HCT116 (cell line): ENCODE data around the gene SLC12A7. TPM values are rescaled to one million over a fixed set of nuclear protein-coding genes. Genes with fewer than 3 reads are reported as not detected.

ENCODE experiments used
- ATAC-seq: fragments of 200-7000 bp; cut with Tn5 transposase; 2 replicates; pipeline ENCODE4 v1.9.1; 2020; ENCODE audit warnings: mild to moderate bottlenecking, moderate library complexity
- BruUV-seq: library from RNA; stranded (reverse); fragments of 400-500 nt; replicated peaks from 2 replicates; lab custom pipeline; 2021; lab: Mats Ljungman, UMichigan
- CTCF ChIA-PET: fragments of 300-600 bp; sonication (Branson Sonifier 250); formaldehyde crosslinking; loops from one replicate; lab custom pipeline; 2021; ENCODE audit warnings: antibody characterized with exemption; lab: Charles Lee
- POLR2A ChIA-PET: fragments of 300-600, 350-600 bp; sonication (Branson Sonifier 250); formaldehyde crosslinking; loops from one replicate; lab custom pipeline; 2021; ENCODE audit warnings: antibody characterized with exemption; lab: Charles Lee
- RAD21 ChIA-PET, 2 experiments: fragments of 300-600 bp; sonication (Branson Sonifier 250); formaldehyde crosslinking; loops; one replicate each; lab custom pipeline; 2023; ENCODE audit warnings: low total read pairs in 2 of 2; ENCODE audit not compliant: uncharacterized antibody in 2 of 2, unreplicated experiment in 2 of 2, low non-redundant PET in 1 of 2; lab: Charles Lee
- DNase-seq: peaks from one replicate; pipeline ENCODE4 v3.0.0-alpha.2; 2010; ENCODE audit warnings: low read depth, low spot score
- H2AFZ ChIP-seq: fragments of 200-600 bp; shearing (Covaris generic), sonication (generic); 2 replicates; pipeline ENCODE4 v1.6.1; 2017; ENCODE audit warnings: low read depth, mixed run types, mixed read lengths, antibody characterized with exemption, low read length; ENCODE audit not compliant: poor library complexity, severe bottlenecking
- H3K27ac ChIP-seq: 2 replicates; pipeline ENCODE4 v1.5.1; 2012; ENCODE audit warnings: low read depth, low read length
- H3K27me3 ChIP-seq: fragments of 200-600 bp; sonication (generic); 2 replicates; pipeline ENCODE4 v1.6.1; 2016; ENCODE audit warnings: mixed run types, low read length, mixed read lengths; ENCODE audit not compliant: insufficient read depth
- H3K36me3 ChIP-seq, 2 experiments: fragments of 200-500 bp in 1 of 2; fragments of 200-600 bp in 1 of 2; sonication (Bioruptor generic) in 1 of 2; sonication (generic) in 1 of 2; 2 replicates each; pipeline versions ENCODE4 v1.5.1 to v1.6.1; 2014 to 2016; ENCODE audit warnings: low read length in 2 of 2, inconsistent platforms in 1 of 2, mixed read lengths in 1 of 2, mixed run types in 1 of 2; ENCODE audit not compliant: insufficient read depth in 2 of 2, control insufficient read depth in 1 of 2
- H3K4me1 ChIP-seq, 2 experiments: fragments of 200-600 bp in 1 of 2; sonication (generic) in 1 of 2; 2 replicates each; pipeline versions ENCODE4 v1.5.1 to v1.6.1; 2012 to 2017; ENCODE audit warnings: low read length in 2 of 2, inconsistent platforms in 1 of 2, mild to moderate bottlenecking in 1 of 2, mixed read lengths in 1 of 2, mixed run types in 1 of 2, moderate library complexity in 1 of 2; ENCODE audit not compliant: insufficient read depth in 2 of 2, control insufficient read depth in 1 of 2
- H3K4me2 ChIP-seq: fragments of 200-600 bp; sonication (generic); 2 replicates; pipeline ENCODE4 v1.6.1; 2017; ENCODE audit warnings: mixed run types, low read length, mixed read lengths
- H3K4me3 ChIP-seq, 2 experiments: fragments of 200-600 bp in 1 of 2; sonication (generic) in 1 of 2; replicated peaks in 1 of 2; 2 replicates each; pipeline ENCODE4 v1.5.1; 2011 to 2016; ENCODE audit warnings: low read length in 2 of 2, control low read depth in 1 of 2, low read depth in 1 of 2, mild to moderate bottlenecking in 1 of 2, mixed read lengths in 1 of 2, mixed run types in 1 of 2
- H3K79me2 ChIP-seq: fragments of 200-600 bp; sonication (generic); 2 replicates; pipeline ENCODE4 v1.6.1; 2017; ENCODE audit warnings: mild to moderate bottlenecking, mixed run types, low read length, moderate library complexity, mixed read lengths; ENCODE audit not compliant: insufficient read depth
- H3K9ac ChIP-seq: fragments of 200-600 bp; sonication (generic); 2 replicates; pipeline ENCODE4 v1.6.1; 2016; ENCODE audit warnings: low read length, mixed read lengths
- H3K9me2 ChIP-seq: fragments of 200-600 bp; sonication (generic), shearing (Covaris generic); 2 replicates; pipeline ENCODE4 v1.6.1; 2017; ENCODE audit warnings: mixed run types, mild to moderate bottlenecking, moderate library complexity; ENCODE audit not compliant: insufficient read depth
- H3K9me3 ChIP-seq, 2 experiments: fragments of 200-500 bp in 1 of 2; fragments of 200-600 bp in 1 of 2; sonication (Bioruptor generic) in 1 of 2; sonication (generic) in 1 of 2; 2 replicates each; pipeline ENCODE4 v1.6.1; 2014 to 2017; ENCODE audit warnings: low read length in 2 of 2, mixed read lengths in 2 of 2, inconsistent platforms in 1 of 2, low read depth in 1 of 2, mild to moderate bottlenecking in 1 of 2, mixed run types in 1 of 2, moderate library complexity in 1 of 2; ENCODE audit not compliant: control insufficient read depth in 1 of 2, insufficient read depth in 1 of 2
- H4K20me1 ChIP-seq: fragments of 200-600 bp; sonication (generic), shearing (Covaris generic); 2 replicates; pipeline ENCODE4 v1.6.1; 2017; ENCODE audit warnings: mixed run types, mild to moderate bottlenecking, moderate library complexity; ENCODE audit not compliant: insufficient read depth
- ATF3 ChIP-seq: IDR thresholded peaks from 2 replicates; pipeline ENCODE4 v1.6.1; 2012
- CBX3 ChIP-seq: IDR thresholded peaks from 2 replicates; pipeline ENCODE4 v1.6.1; 2012; ENCODE audit warnings: low read depth
- CEBPB ChIP-seq: IDR thresholded peaks from 2 replicates; pipeline ENCODE4 v1.6.1; 2012; ENCODE audit warnings: low read depth
- EZH2 ChIP-seq: fragments of 200-600 bp; sonication (generic); IDR thresholded peaks from 2 replicates; pipeline ENCODE4 v1.6.1; 2017; ENCODE audit warnings: antibody characterized with exemption, mixed run types
- EZH2phosphoT487 ChIP-seq: fragments of 200-600 bp; IDR thresholded peaks from 2 replicates; pipeline ENCODE4 v1.6.1; 2018; ENCODE audit warnings: antibody characterized with exemption, borderline replicate concordance
- POLR2AphosphoS5 ChIP-seq: IDR thresholded peaks from 2 replicates; pipeline ENCODE4 v1.6.1; 2011; ENCODE audit warnings: mild to moderate bottlenecking, low read depth, low read length, moderate library complexity
- REST ChIP-seq: IDR thresholded peaks from 2 replicates; pipeline ENCODE4 v1.6.1; 2012; ENCODE audit warnings: low read depth
- SP1 ChIP-seq: IDR thresholded peaks from 2 replicates; pipeline ENCODE4 v1.6.1; 2012; ENCODE audit warnings: low read depth
- TCF7L2 ChIP-seq: IDR thresholded peaks from 2 replicates; pipeline ENCODE4 v1.7.0; 2011; ENCODE audit warnings: borderline replicate concordance, inconsistent platforms; ENCODE audit not compliant: insufficient read depth, insufficient read length; ENCODE audit errors: extremely low read depth
- ZFX ChIP-seq: fragments of 450-650 bp; IDR thresholded peaks from 2 replicates; pipeline ENCODE4 v1.6.1; 2017
- intact Hi-C: fragments of 100-400 bp; cut with micrococcal nuclease; formaldehyde crosslinking; loops from 2 replicates; pipeline ENCODE4 v1.10.0; 2022
- total RNA-seq: library from RNA; stranded (reverse); gene quantifications from one replicate; pipeline ENCODE4 v1.2.1, GENCODE V29; 2021; ENCODE audit not compliant: unreplicated experiment

SLC12A7 gene
- total RNA-seq, 1 experiment from 2014 or later = 29.6 TPM

- no peak overlapping the region for H3K9ac ChIP-seq
- H3K4me3 ChIP-seq = no peak overlapping the region
- intact Hi-C loops = no loop called here
- TF ChIP-seq POLR2AphosphoS5 (no peak), TCF7L2 (no peak), SP1 (no peak), REST (no peak), CBX3 (no peak), CEBPB (no peak), ATF3 (no peak), EZH2 (no peak), ZFX (no peak), EZH2phosphoT487 (no peak)
- no peak for ATAC-seq
- DNase-seq = no peak
- CTCF ChIA-PET = interaction anchor here (1.6 kb wide), 1 partner anchor 204 kb away, joined by 5 read pairs; no protein-coding TSS in a partner anchor
- no peaks in the 10 kb centered on the region for H3K36me3 ChIP-seq
- no peak overlapping the region for H3K4me2 ChIP-seq
- H2AFZ ChIP-seq = no peak overlapping the region
- POLR2A ChIA-PET = no interaction called here
- no peak overlapping the region for H3K27ac ChIP-seq
- no peaks in the 10 kb centered on the region for H3K79me2 ChIP-seq
- H3K27me3 ChIP-seq = no peaks in the 10 kb centered on the region
- H3K9me3 ChIP-seq = no peaks in the 10 kb centered on the region
- no peaks in the 10 kb centered on the region for H3K9me2 ChIP-seq
- no peaks in the 10 kb centered on the region for H4K20me1 ChIP-seq
- H3K4me1 ChIP-seq = peaks cover 0 to 3% of the 10 kb centered on the region in 2 experiments; a peak in 1 of 4 replicates
- RAD21 ChIA-PET = no interaction called here
- BruUV-seq = no TSS peak
Measured at GRCh38 chr5:1138445-1139245, 26.8 kb upstream of the SLC12A7 start.
